Left forelimb (tissue), 1 donor: ENCODE results near the gene SWAP70.

ENCODE experiments used
- DNase-seq: peaks from one replicate; pipeline ENCODE4 v3.0.0-alpha.2; 2018; ENCODE audit warnings: low spot score

The SWAP70 gene

GRCh38 chr11:9753021-9753420, 89.1 kb downstream of the SWAP70 start:
- no peak for DNase-seq

- DNase-seq: no peak
Observed at GRCh38 chr11:9754010-9754471, 90.2 kb downstream of the SWAP70 start.

DNA sequence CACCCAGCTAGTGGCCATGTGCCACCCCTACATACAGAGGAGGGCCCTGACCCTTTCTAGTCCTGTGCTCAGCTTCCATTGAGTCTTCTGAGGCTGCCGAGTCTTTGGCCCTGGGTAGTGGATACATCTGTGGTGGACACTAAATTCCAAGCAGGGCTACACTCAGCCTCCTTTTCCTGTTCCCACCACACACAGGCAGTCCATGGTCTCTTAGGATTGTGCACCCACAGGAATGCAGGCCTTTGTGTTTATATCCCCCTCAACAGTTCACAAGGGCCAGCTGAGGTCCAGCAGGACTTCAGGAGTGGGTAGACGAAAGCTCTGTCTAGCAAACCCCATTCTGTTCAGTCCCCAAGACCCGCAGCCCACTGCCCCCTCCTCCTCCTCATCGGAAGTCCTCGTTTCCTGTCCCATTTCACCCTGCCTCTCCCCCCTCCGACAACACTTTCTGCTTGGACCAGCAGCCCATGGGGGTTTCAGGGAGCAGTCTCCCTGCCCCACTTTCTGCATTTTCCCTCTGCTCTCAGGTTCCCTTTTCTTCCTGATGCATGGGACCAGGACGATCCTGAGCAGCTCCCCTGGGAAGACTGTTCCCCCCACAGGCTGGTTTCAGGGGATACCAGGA, 91.8 kb downstream of the SWAP70 start:
- DNase-seq: no peak

DNA sequence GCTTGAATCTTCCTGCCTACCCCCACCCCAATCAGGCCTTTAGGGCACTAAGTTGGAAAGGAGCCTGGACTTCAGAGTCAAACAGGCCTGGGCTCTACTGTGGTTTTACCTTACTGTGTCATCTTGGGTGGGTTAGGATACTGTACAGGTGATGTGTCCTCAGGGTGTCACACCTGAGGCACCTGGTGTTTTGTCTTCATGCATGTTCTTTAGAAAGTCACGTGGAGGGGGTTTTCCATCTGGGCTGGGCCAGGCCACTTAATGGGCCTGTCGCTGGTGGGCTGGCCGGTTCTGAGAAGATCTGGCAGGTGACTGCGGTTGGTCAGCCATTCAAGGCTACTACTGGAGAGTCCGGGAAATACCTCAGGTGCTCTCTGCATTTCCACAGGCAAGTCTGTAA, 92.6 kb downstream of the SWAP70 start:
- no peak for DNase-seq

DNA sequence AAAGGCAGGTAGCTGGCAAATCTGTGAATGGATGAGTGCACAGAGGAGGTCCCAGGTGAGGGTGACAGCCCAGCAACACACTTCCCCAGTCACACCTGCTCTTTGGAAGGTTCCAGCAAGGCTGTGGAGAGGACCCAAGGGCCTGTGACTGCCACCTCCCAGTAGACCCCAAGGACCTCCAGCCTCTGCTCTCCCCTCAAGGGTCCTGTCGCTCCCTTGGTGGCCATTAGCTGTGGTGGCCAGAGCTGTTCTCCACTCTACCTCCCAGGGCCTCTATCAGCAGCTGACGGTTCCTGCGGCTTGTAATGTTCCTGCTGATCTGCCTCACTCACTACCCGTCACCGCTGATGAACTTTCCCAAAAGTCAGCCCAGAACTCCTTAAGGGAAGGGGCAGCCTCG, 93.0 kb downstream of the SWAP70 start:
- DNase-seq: no peak

- peak; percentile 89 for DNase-seq
Observed at GRCh38 chr11:9757809-9758636, 94.1 kb downstream of the SWAP70 start.

GRCh38 chr11:9758637-9759518, 95.0 kb downstream of the SWAP70 start:
- peak; percentile 84 for DNase-seq

DNA sequence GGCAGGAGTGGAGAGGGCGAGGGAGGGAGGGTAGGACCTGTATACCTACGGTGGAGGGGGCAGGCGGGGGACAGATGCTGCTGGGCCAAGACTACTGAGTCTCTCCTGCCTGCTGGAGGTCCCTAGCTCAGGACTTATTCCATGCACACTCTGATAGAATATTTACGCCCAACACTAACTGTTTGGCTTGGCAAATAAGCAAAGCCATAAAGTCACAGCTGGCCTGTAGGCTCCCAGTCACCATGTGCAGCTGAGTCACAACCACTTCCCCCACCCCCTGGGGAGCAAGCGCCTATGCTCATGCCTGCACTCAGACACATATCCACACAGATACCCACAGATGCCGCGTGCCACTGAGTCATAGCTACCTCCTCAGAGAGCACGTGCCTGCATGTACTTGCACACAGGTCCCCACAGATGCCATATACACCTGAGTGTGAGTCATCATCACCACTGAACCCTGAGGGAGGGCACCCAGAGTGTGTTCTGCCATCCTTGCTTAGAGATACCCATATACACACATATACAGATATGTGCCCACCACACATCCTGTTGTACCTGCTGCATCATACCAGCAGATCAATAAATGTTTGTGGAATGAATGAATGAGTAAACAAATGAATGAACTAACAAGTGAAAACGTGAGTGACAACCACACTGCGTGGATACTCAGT, 95.8 kb downstream of the SWAP70 start:
- DNase-seq: no peak

GRCh38 chr11:9760193-9760575, 96.3 kb downstream of the SWAP70 start:
- DNase-seq: peak; percentile 85

DNA sequence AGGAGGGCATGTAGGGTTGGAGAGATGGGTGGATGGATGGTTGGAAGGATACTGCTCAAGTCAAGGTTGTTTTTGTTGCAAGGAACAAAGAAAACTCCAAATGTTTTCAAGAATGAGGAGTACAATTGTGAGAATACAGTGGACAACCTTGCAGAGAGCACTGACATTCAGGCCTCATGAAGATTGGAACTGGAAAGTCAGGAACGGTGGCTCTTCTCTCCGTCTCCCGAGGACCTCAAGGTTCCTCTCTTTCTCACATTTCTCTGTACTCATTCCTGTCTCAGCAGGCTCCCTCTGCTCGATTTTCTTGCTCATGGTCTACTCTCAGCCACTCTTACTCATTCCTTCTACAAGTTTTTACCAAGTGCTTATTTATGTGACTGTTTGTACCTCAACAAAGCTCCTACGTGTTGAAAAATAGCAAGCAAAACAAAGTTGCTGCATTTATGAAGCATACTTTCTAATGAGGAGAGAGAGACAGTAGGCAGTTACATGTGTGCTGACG, 97.6 kb downstream of the SWAP70 start:
- DNase-seq: no peak

- no peak for DNase-seq
Observed at GRCh38 chr11:9762531-9762930, 98.7 kb downstream of the SWAP70 start.

DNA sequence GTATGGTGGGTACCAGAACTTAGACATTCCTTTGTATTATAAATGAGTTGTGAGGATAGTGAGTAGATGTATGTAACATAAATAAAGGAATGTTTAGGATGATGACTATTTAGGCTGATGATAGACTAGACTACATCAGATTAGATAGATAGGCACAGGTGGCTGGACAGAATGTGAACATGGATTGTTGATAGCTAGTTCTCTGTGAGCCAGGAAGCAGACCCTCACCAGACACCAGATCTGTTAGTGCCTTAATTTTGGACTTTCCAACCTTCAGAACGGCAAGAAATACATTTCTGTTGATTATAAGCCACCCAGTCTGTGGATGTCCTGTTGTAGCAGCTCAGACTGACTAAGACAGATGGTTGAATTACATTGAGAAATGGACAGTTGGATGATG, 99.4 kb downstream of the SWAP70 start:
- no peak for DNase-seq

- DNase-seq: peak; percentile 84
Observed at GRCh38 chr11:9765320-9766101, 101.6 kb downstream of the SWAP70 start.

- no peak for DNase-seq
Observed at GRCh38 chr11:9769621-9770020, 105.7 kb downstream of the SWAP70 start.

DNA sequence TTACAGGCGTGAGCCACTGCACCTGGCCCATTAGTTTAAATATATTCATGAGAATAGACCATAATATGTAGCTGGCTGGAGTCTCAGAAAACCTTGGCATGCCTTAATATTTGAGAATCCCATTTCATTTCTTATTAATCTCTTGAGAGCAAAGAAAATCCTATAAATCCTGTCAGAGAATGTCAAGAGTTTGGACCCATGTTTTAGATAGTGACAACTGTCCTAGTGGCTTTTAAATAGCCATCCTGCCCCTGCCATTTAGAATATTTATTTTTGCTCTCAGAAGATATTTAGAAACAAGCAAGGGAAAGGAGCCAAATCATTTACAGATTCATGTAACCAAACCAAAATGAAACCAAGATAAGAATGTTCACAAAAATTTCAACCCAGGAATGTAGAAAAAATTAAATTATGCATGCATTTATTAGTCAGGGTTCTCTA, 107.2 kb downstream of the SWAP70 start:
- DNase-seq: no peak

- DNase-seq: no peak
Observed at GRCh38 chr11:9772218-9772617, 108.3 kb downstream of the SWAP70 start.

DNA sequence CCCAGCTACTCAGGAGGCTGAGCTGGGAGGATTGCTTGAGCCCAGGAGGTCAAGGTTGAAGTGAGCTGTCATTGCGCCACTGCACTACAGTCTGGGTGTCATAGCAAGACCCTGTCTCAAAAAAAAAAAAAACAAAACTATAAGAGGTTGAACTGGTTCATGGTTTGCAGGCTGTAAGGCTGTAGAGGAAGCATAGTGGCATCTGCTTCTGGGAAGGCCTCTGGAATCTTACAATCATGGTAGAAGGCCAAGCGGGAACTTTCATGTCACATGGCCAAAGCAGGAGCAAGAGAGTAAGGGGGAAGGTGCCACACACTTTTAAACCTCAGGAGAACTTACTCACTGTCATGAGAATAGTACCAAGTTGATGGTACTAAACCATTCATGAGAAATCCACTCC, 109.6 kb downstream of the SWAP70 start:
- DNase-seq: no peak

GRCh38 chr11:9774109-9774508, 110.2 kb downstream of the SWAP70 start:
- DNase-seq: no peak

DNA sequence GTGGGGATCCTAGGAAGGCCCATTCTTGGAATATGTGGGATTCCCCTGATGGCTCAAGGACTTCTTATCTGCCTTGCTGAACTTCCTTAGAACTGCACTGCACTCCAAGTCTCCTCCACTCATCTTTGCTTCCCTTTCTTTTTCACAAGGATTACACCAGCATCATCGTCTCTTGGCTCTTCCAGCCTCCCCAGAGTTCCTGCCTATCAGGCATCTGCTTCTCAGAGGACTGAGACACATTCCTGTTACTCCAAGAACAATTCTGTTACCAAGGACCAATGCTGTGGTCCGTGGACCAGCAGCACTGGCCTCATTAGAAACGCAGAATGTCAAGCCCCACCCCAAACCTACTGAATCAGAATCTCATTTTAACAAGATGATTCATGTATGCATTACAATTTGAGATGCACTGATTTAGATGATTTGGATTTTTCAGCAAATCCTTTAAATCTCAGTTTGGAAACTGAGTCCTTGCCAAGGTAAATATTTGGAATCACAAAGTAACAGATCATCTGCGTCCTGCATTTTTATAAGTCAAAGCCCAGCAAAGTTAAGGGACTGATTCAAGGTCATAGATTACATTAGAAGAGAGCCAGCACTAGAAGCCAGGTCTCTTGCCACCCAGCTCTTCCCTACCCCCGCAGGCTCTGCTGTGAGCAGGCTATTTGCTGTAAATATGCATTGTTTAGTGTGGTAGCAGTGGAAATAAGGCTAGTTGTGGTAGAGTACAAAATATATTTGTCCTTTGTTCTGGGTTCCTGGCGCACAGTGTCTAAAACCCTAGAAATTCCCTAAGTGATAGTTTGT, 110.9 kb downstream of the SWAP70 start:
- no peak for DNase-seq

- DNase-seq: no peak
Observed at GRCh38 chr11:9775398-9775779, 111.5 kb downstream of the SWAP70 start.
